Esophagus muscularis mucosa (tissue), 4 donors: Measurements from ENCODE around the gene CTSD. TPM values are rescaled to one million over a fixed set of nuclear protein-coding genes. Genes with fewer than 3 reads are reported as not detected.

Experiments used
- DNase-seq: peaks from one replicate; pipeline ENCODE4 v3.0.0-alpha.2; 2017; ENCODE audit errors: extremely low spot score
- H3K27ac ChIP-seq, 4 donors: fragments of 200-600 bp; sonication (generic); replicated peaks in 1 of 4; 1 replicate in 3 of 4; 2 replicates in 1 of 4; pipeline ENCODE4 v1.5.1; 2016 to 2019; ENCODE audit warnings: mild to moderate bottlenecking in 1 of 4
- H3K27me3 ChIP-seq, 4 donors: fragments of 200-600 bp; sonication (generic); one replicate each; pipeline versions ENCODE4 v1.5.1 to v1.6.0; 2016 to 2019
- H3K36me3 ChIP-seq, 4 donors: fragments of 200-600 bp; sonication (generic); one replicate each; pipeline ENCODE4 v1.5.1; 2016 to 2019
- H3K4me1 ChIP-seq, 4 donors: fragments of 200-600 bp; sonication (generic); one replicate each; pipeline ENCODE4 v1.5.1; 2016 to 2019
- H3K4me3 ChIP-seq, 4 donors: fragments of 200-600 bp; sonication (generic); 1 replicate in 2 of 4; 2 replicates in 2 of 4; pipeline ENCODE4 v1.5.1; 2016 to 2019; ENCODE audit warnings: mild to moderate bottlenecking in 4 of 4, moderate library complexity in 1 of 4
- H3K9me3 ChIP-seq, 4 donors: fragments of 200-600 bp; sonication (generic); 1 replicate in 3 of 4; 2 replicates in 1 of 4; pipeline ENCODE4 v1.5.1; 2016 to 2019
- EP300 ChIP-seq: sonication (generic); formaldehyde crosslinking; IDR thresholded peaks from one replicate; pipeline ENCODE4 v1.6.1; 2017; ENCODE audit warnings: antibody characterized with exemption
- POLR2A ChIP-seq: fragments of 450-650 bp; IDR thresholded peaks from one replicate; pipeline ENCODE4 v1.6.1; 2017; ENCODE audit warnings: antibody characterized with exemption, moderate library complexity, mild to moderate bottlenecking, low read depth
- POLR2AphosphoS5 ChIP-seq, 2 donors: sonication (generic); formaldehyde crosslinking; IDR thresholded peaks; one replicate each; pipeline ENCODE4 v1.6.1; 2017; ENCODE audit warnings: antibody characterized with exemption in 2 of 2
- WGBS: methylation state at CpG from one replicate; pipeline ENCODE4 v1.1.5; 2018; 5-methylcytosine and 5-hydroxymethylcytosine counted together
- intact Hi-C: fragments of 100-400 bp; cut with DNase I; formaldehyde crosslinking; loops from one replicate; pipeline ENCODE4 v1.15.1; 2023
- total RNA-seq, 4 donors: library from RNA; depleted of rRNA; stranded (reverse); fragments of >200 nt; gene quantifications; one replicate each; pipeline versions ENCODE4 v1.1.0 to v1.2.1, GENCODE V29; 2016
- TF ChIP-seq, protein P1 (sequence below), 3 experiments: fragments of 200-600 bp in 2 of 3; fragments of 450-650 bp in 1 of 3; sonication (generic) in 2 of 3; IDR thresholded peaks; one replicate each; pipeline ENCODE4 v1.5.1; 2017 to 2019; ENCODE audit warnings: antibody characterized with exemption in 3 of 3, mild to moderate bottlenecking in 2 of 3, moderate library complexity in 1 of 3

Gene CTSD
- total RNA-seq, 4 donors from 2014 or later = 186 to 338 (median 270) TPM

DNA sequence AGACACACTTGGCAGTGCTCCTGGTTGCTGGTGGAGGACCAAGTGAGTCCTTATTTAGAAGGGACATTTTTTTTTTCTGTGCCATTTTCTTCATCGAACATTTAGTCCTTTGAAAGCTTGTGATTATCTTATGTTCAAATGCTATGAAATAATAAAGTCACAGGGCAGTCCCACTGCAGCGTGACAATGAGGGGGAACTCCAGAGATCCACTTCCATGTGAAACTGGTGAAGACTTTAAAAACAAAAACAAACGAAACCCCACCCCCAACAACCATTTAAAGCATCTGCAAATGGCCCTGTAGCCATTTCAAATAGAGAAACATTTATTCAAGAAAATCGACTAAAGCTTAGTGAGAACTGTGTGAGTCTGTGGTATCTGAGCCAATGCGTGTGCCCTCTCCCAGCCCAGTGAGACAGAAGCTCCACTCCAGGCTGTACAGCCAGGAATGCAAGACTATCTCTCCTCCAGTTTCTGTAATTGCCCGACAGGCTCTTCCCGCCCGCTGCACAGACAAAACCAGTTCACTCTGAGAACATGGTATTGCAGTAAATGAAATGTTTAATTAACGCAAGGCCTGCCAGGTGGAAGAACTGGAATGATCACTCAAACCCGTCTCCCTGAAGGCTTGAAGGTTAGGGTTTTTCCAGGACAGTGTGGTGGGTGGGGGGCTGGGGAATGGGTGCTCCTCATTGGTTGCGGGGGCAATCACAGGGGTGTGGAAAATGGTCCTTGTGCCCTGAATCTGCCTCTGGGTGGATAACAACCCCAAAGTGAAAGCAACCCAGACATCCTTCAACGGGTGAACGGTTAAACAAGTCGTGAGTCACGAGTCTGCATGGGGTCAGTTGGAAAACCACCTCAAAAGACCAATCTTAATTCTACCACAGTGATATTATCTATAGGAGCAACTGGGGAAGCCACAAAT, 58.3 kb downstream of the CTSD start:
- TF ChIP-seq EP300 = no peak
- TF ChIP-seq POLR2AphosphoS5 (IDR thresholded peaks at IDR 0.05) = no peak
- no peak for TF ChIP-seq POLR2A
- TF ChIP-seq, protein P1, sequence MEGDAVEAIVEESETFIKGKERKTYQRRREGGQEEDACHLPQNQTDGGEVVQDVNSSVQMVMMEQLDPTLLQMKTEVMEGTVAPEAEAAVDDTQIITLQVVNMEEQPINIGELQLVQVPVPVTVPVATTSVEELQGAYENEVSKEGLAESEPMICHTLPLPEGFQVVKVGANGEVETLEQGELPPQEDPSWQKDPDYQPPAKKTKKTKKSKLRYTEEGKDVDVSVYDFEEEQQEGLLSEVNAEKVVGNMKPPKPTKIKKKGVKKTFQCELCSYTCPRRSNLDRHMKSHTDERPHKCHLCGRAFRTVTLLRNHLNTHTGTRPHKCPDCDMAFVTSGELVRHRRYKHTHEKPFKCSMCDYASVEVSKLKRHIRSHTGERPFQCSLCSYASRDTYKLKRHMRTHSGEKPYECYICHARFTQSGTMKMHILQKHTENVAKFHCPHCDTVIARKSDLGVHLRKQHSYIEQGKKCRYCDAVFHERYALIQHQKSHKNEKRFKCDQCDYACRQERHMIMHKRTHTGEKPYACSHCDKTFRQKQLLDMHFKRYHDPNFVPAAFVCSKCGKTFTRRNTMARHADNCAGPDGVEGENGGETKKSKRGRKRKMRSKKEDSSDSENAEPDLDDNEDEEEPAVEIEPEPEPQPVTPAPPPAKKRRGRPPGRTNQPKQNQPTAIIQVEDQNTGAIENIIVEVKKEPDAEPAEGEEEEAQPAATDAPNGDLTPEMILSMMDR (IDR thresholded peaks at IDR 0.05) = no peak
- H3K9me3 ChIP-seq = peaks cover 0 to 3% (median 0%) of the 10 kb centered on the region in 4 donors
- intact Hi-C loops = loop anchor here (5.0 kb wide), 1 partner anchor 117 kb away; no protein-coding TSS in a partner anchor
- DNase-seq = no peak
- H3K4me1 ChIP-seq = no peaks in the 10 kb centered on the region
- WGBS = 84% methylated on average over 15 of the region's 15 CpGs
- peaks cover 0 to 47% (median 0%) of the 10 kb centered on the region in 4 donors for H3K27me3 ChIP-seq
- no peaks in the 10 kb centered on the region for H3K36me3 ChIP-seq
- H3K4me3 ChIP-seq = no peak overlapping the region
- H3K27ac ChIP-seq = no peak overlapping the region

DNA sequence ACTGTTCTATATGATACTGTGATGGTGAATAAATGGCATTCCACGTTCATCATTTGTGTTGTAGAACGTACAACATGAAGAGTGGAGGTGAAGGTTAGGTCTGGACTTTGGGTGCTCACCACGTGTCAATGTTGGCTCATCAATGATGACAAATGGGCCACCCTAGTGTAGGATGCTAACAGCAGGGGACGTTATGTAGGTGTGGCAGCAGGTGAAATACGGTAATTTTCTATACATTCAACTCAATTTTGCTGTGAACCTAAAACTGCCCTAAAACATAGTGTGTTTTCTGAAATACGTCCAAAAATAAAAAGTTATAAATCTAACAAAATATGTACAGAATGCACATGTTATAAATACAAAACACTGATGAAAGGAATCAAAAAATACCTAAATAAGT, 60.6 kb downstream of the CTSD start:
- no peak for DNase-seq
- 91% methylated on average over 6 of the region's 6 CpGs for WGBS
- Histone ChIP-seq H3K4me3 (no peak overlapping the region), H3K27me3 (peaks cover 0 to 60% (median 0%) of the 10 kb centered on the region in 4 donors), H3K4me1 (no peaks in the 10 kb centered on the region), H3K36me3 (no peaks in the 10 kb centered on the region), H3K9me3 (peaks cover 0 to 3% (median 0%) of the 10 kb centered on the region in 4 donors), H3K27ac (no peak overlapping the region)
- TF ChIP-seq EP300 (no peak), POLR2AphosphoS5 (IDR thresholded peaks at IDR 0.05) (no peak), POLR2A (no peak)
- TF ChIP-seq, protein P1 (IDR thresholded peaks at IDR 0.05) = no peak
- intact Hi-C loops = no loop called here

Other genes starting within 250 kb of the CTSD start
- gene DUSP8, start 191.7 kb downstream of the CTSD start, total RNA-seq = 1 to 10 TPM; 2.5 to 8.5 (median 4.8) TPM
- gene KRTAP5-1, start 178.6 kb downstream of the CTSD start, total RNA-seq = not detected
- gene KRTAP5-2, start 165.6 kb downstream of the CTSD start, total RNA-seq = not detected
- not detected for gene KRTAP5-3, start 155.5 kb downstream of the CTSD start, total RNA-seq
- not detected for gene KRTAP5-4, start 141.8 kb downstream of the CTSD start, total RNA-seq
- gene KRTAP5-5, start 134.2 kb downstream of the CTSD start, total RNA-seq = not detected
- not detected for gene KRTAP5-6, start 66.7 kb downstream of the CTSD start, total RNA-seq
- under 1 TPM; 0.42 to 0.58 (median 0.54) TPM for gene IFITM10, start 13.3 kb downstream of the CTSD start, total RNA-seq
- not detected for gene SYT8, start 71.1 kb upstream of the CTSD start, total RNA-seq
- 1 to 10 TPM in 1 of 4 donors, not detected in 3; 4.2 TPM for gene TNNI2, start 75.1 kb upstream of the CTSD start, total RNA-seq
- gene LSP1, start 89.2 kb upstream of the CTSD start, total RNA-seq = 10 to 100 TPM; 10.3 to 36.5 (median 35.4) TPM
- gene PRR33, start 128.0 kb upstream of the CTSD start, total RNA-seq = not detected
- 1 to 10 TPM; 2.8 to 6.0 (median 3.6) TPM for gene TNNT3, start 155.8 kb upstream of the CTSD start, total RNA-seq
- gene MRPL23, start 183.4 kb upstream of the CTSD start, total RNA-seq = 100 to 1,000 TPM in 1 of 4 donors, 10 to 100 TPM in 3; 82.0 to 153 (median 92.4) TPM
- gene H19, start 233.9 kb upstream of the CTSD start, total RNA-seq = 100 to 1,000 TPM; 372 to 753 (median 391) TPM